Measurements from ENCODE around the gene VSIG1. TPM values are rescaled to one million over a fixed set of nuclear protein-coding genes. Genes with fewer than 3 reads are reported as not detected.

The VSIG1 gene
- total and polyA plus RNA-seq, 2 of the 4 experiments (the other 2 are of a cell fraction), result not detected

DNA sequence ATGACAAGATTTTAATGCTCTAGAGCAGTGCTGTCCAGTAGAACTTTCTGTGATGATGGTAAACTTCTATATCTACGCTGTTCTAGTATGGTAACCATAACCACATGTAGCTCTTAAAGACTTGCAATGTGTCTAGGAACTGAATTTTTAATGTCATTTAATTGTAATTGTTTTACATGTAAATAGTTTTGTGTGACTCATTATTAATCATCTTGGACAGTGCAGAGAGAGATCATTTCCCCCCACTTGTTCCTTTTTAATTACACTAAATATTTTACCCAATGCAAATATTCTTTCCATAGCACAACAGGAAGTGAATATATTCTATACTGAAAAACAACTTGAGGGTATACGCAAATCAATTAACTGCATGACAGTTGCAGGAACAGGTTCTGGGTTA, 52.5 kb downstream of the VSIG1 start:
- no peak overlapping the region for H2BK15ac ChIP-seq (ENCODE audit: low read depth, low read length)
- DNase-seq (peak; percentile 33), ATAC-seq (ENCODE audit: low read depth) (no peak; the same call in 1 of the 2 replicates)
- H3K79me1 ChIP-seq (ENCODE audit: low read depth in 1 of 2, low read length in 2 of 2), result no peaks in the 10 kb centered on the region
- H2BK120ac ChIP-seq (ENCODE audit: low read depth, low read length), result no peak overlapping the region
- H2AK5ac ChIP-seq (ENCODE audit: low read depth, low read length), result no peak overlapping the region
- no peak overlapping the region for H3K9ac ChIP-seq (ENCODE audit: low read depth, low read length)
- intact Hi-C loops (cut with micrococcal nuclease), result no loop called here
- CTCF ChIA-PET, result no interaction called here
- H3K4ac ChIP-seq (ENCODE audit: low read depth, low read length), result no peak overlapping the region
- no peak overlapping the region for H3K14ac ChIP-seq (replicated peaks; ENCODE audit: low read depth, low read length)
- H3K23ac ChIP-seq (ENCODE audit: low read depth, low read length), result no peak overlapping the region
- no peak overlapping the region for H3K4me3 ChIP-seq (ENCODE audit: insufficient read depth, low read depth, low read length)
- no peaks in the 10 kb centered on the region for H4K20me1 ChIP-seq (ENCODE audit: insufficient read depth, low read length)
- H4K8ac ChIP-seq (ENCODE audit: low read depth in 2 of 2, low read length in 2 of 2), result no peak overlapping the region
- no peak overlapping the region for H2AFZ ChIP-seq (replicated peaks; ENCODE audit: low read length, poor library complexity)
- POLR2A ChIA-PET (ENCODE audit: unreplicated experiment), result no interaction called here
- H3K27ac ChIP-seq (ENCODE audit: insufficient read depth, low read length), result no peak overlapping the region
- no peak overlapping the region for H2BK20ac ChIP-seq (ENCODE audit: low read depth, low read length)
- H3K9me3 ChIP-seq (ENCODE audit: control insufficient read depth, insufficient read depth, low read length), result no peaks in the 10 kb centered on the region
- H3K4me1 ChIP-seq (ENCODE audit: control insufficient read depth, insufficient read depth, low read length), result no peaks in the 10 kb centered on the region
- no peak overlapping the region; the same call in 1 of the 2 replicates for H3K4me2 ChIP-seq (ENCODE audit: low read depth, low read length)
- H4K91ac ChIP-seq (ENCODE audit: insufficient read depth, low read depth, low read length), result no peak overlapping the region
- TF ChIP-seq RAD21 (IDR thresholded peaks at IDR 0.05; ENCODE audit: low read length) (no peak), NFE2L2 (IDR thresholded peaks at IDR 0.05; ENCODE audit: low read depth, low read length) (no peak), CHD1 (IDR thresholded peaks at IDR 0.05; ENCODE audit: low read depth, low read length) (no peak), MAFK (IDR thresholded peaks at IDR 0.05; ENCODE audit: low read depth, low read length) (no peak), SMC3 (IDR thresholded peaks at IDR 0.05; ENCODE audit: low read depth, low read length) (no peak), POLR2A (IDR thresholded peaks at IDR 0.05; ENCODE audit: low read depth, low read length) (no peak), RFX5 (IDR thresholded peaks at IDR 0.05; ENCODE audit: low read depth, low read length) (no peak), MXI1 (IDR thresholded peaks at IDR 0.05; ENCODE audit: borderline replicate concordance, low read depth, low read length) (no peak), BHLHE40 (IDR thresholded peaks at IDR 0.05; ENCODE audit: low read depth, low read length) (no peak)
- TF ChIP-seq, protein P1, sequence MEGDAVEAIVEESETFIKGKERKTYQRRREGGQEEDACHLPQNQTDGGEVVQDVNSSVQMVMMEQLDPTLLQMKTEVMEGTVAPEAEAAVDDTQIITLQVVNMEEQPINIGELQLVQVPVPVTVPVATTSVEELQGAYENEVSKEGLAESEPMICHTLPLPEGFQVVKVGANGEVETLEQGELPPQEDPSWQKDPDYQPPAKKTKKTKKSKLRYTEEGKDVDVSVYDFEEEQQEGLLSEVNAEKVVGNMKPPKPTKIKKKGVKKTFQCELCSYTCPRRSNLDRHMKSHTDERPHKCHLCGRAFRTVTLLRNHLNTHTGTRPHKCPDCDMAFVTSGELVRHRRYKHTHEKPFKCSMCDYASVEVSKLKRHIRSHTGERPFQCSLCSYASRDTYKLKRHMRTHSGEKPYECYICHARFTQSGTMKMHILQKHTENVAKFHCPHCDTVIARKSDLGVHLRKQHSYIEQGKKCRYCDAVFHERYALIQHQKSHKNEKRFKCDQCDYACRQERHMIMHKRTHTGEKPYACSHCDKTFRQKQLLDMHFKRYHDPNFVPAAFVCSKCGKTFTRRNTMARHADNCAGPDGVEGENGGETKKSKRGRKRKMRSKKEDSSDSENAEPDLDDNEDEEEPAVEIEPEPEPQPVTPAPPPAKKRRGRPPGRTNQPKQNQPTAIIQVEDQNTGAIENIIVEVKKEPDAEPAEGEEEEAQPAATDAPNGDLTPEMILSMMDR (conservative IDR thresholded peaks at IDR 0.05; ENCODE audit: low read depth, low read length), result no peak
- H3K56ac ChIP-seq (ENCODE audit: extremely low read depth, insufficient read depth, low read length), result no peak overlapping the region
- H3K36me3 ChIP-seq (ENCODE audit: control insufficient read depth, insufficient read depth, low read length), result no peaks in the 10 kb centered on the region
- no peaks in the 10 kb centered on the region; the same call in 1 of the 2 replicates for H3K27me3 ChIP-seq (ENCODE audit: control insufficient read depth, insufficient read depth, low read length)
- in situ Hi-C loops (cut with MboI; ENCODE audit: low sequenced_read_pairs), result no loop called here
- no CpG with 5 or more reads among the region's 2 CpGs for WGBS, 2 experiments (ENCODE audit: extremely low coverage in 2 of 2, insufficient read length in 1 of 2)
- no peak overlapping the region for H4K5ac ChIP-seq (ENCODE audit: low read depth, low read length)
- H3K18ac ChIP-seq (ENCODE audit: low read depth, low read length), result no peak overlapping the region
- BruUV-seq (replicated peaks), result no TSS peak
- no peaks in the 10 kb centered on the region for H3K9me1 ChIP-seq (ENCODE audit: insufficient read depth, low read length)
- no peak overlapping the region for H2BK5ac ChIP-seq (ENCODE audit: low read depth, low read length, poor library complexity, severe bottlenecking)
- dilution Hi-C loops (cut with HindIII; ENCODE audit: low sequenced_read_pairs, unreplicated experiment), result no loop called here
- no peak overlapping the region for H2AK9ac ChIP-seq (replicated peaks; ENCODE audit: low read depth, low read length, poor library complexity)

All from IMR-90 (cell line).